Measurements from ENCODE around the gene ZNF211. TPM values are rescaled to one million over a fixed set of nuclear protein-coding genes. Genes with fewer than 3 reads are reported as not detected.
A peak's percentile ranks its signal among the peaks of the same experiment; 100 is the strongest.

The ZNF211 gene
- total and polyA plus RNA-seq, 5 donors from 2014 or later: 19.4 to 23.9 (median 22.2) TPM

- no peak overlapping the region for H3K4me3 ChIP-seq (ENCODE audit: low read depth, low read length)
These were observed 21.9 kb upstream of the ZNF211 start for GRCh38 chr19:57611113-57611512.

GRCh38 chr19:57613941-57614743 is 18.8 kb upstream of the ZNF211 start, which contains the start of gene ZNF134:
ZNF134 (plus strand) TSS chr19:57614242; CDS start chr19:57619469, 5,227 bp downstream.
- Histone ChIP-seq H3K36me3 (ENCODE audit: control insufficient read depth, insufficient read depth, low read length) (peaks cover 38% of the 10 kb centered on the region), H3K4me1 (ENCODE audit: control insufficient read depth, insufficient read depth, low read length, poor library complexity, severe bottlenecking) (peaks cover 14% of the 10 kb centered on the region), H3K9me3 (ENCODE audit: control insufficient read depth in 2 of 2, low read length in 2 of 2) (peaks cover 52 to 76% of the 10 kb centered on the region in 2 experiments), H3K27me3 (ENCODE audit: control insufficient read depth, insufficient read depth, low read length) (no peaks in the 10 kb centered on the region), H3K4me3 (ENCODE audit: low read depth, low read length) (peak within 1 kb of the TSS; percentile 82), H3K27ac (ENCODE audit: insufficient read depth, low read length, poor library complexity, severe bottlenecking) (peak within 1 kb of the TSS; percentile 54)
- H3K4me3 Mint-ChIP-seq: peak within 1 kb of the TSS; percentile 77 to 95 (median 91)
- peak; percentile 98 to 99 for ATAC-seq (ENCODE audit: low read depth in 2 of 2)
- DNase-seq: peak; percentile 79 to 97 (median 86)
- peaks cover 45% of the 10 kb centered on the region for H3K36me3 Mint-ChIP-seq
- H3K4me1 Mint-ChIP-seq: peaks cover 5 to 39% (median 6%) of the 10 kb centered on the region in 4 donors
- H3K27ac Mint-ChIP-seq: peak within 1 kb of the TSS; percentile 83 to 89 (median 88)
- peaks cover 0 to 61% (median 43%) of the 10 kb centered on the region in 7 donors for H3K9me3 Mint-ChIP-seq
- H3K27me3 Mint-ChIP-seq: no peaks in the 10 kb centered on the region

More at GRCh38 chr19:57611113-57611512, 21.9 kb upstream of the ZNF211 start:
- peaks cover 5 to 24% (median 5%) of the 10 kb centered on the region in 4 donors for H3K4me1 Mint-ChIP-seq
- Histone ChIP-seq H3K4me1 (ENCODE audit: control insufficient read depth, insufficient read depth, low read length, poor library complexity, severe bottlenecking) (peaks cover 14% of the 10 kb centered on the region), H3K36me3 (ENCODE audit: control insufficient read depth, insufficient read depth, low read length) (peaks cover 18% of the 10 kb centered on the region), H3K27me3 (ENCODE audit: control insufficient read depth, insufficient read depth, low read length) (no peaks in the 10 kb centered on the region), H3K9me3 (ENCODE audit: control insufficient read depth in 2 of 2, low read length in 2 of 2) (peaks cover 45 to 75% of the 10 kb centered on the region in 2 experiments), H3K27ac (ENCODE audit: insufficient read depth, low read length, poor library complexity, severe bottlenecking) (no peak overlapping the region)
- H3K36me3 Mint-ChIP-seq: peaks cover 28% of the 10 kb centered on the region
- H3K27me3 Mint-ChIP-seq: no peaks in the 10 kb centered on the region
- no peak overlapping the region for H3K27ac Mint-ChIP-seq
- DNase-seq (no peak), ATAC-seq (ENCODE audit: low read depth in 2 of 2) (no peak)
- H3K9me3 Mint-ChIP-seq: peaks cover 0 to 54% (median 19%) of the 10 kb centered on the region in 7 donors
- peak overlapping the region in 2 of 4 donors; percentile 38 to 56 for H3K4me3 Mint-ChIP-seq

- no peak for ATAC-seq (ENCODE audit: low read depth in 2 of 2)
- H3K27ac Mint-ChIP-seq: peak overlapping the region; percentile 83 to 89 (median 88)
- H3K4me3 Mint-ChIP-seq: peak overlapping the region; percentile 77 to 95 (median 91)
- peaks cover 64 to 76% of the 10 kb centered on the region in 2 experiments for H3K9me3 ChIP-seq (ENCODE audit: control insufficient read depth in 2 of 2, low read length in 2 of 2)
- H3K27ac ChIP-seq (ENCODE audit: insufficient read depth, low read length, poor library complexity, severe bottlenecking): no peak overlapping the region
- H3K4me3 ChIP-seq (ENCODE audit: low read depth, low read length): peak overlapping the region; percentile 82
- H3K36me3 Mint-ChIP-seq: peaks cover 57% of the 10 kb centered on the region
- peaks cover 50% of the 10 kb centered on the region for H3K36me3 ChIP-seq (ENCODE audit: control insufficient read depth, insufficient read depth, low read length)
- H3K4me1 ChIP-seq (ENCODE audit: control insufficient read depth, insufficient read depth, low read length, poor library complexity, severe bottlenecking): peaks cover 14% of the 10 kb centered on the region
- H3K9me3 Mint-ChIP-seq: peaks cover 0 to 69% (median 49%) of the 10 kb centered on the region in 7 donors
- DNase-seq: no peak
- no peaks in the 10 kb centered on the region for H3K27me3 Mint-ChIP-seq
- H3K27me3 ChIP-seq (ENCODE audit: control insufficient read depth, insufficient read depth, low read length): no peaks in the 10 kb centered on the region
- H3K4me1 Mint-ChIP-seq: peaks cover 5 to 39% (median 6%) of the 10 kb centered on the region in 4 donors
These were observed 17.6 kb upstream of the ZNF211 start for GRCh38 chr19:57615346-57615745.

- peaks cover 0 to 18% (median under 1%) of the 10 kb centered on the region in 4 donors for H3K4me1 Mint-ChIP-seq
- no peak for ATAC-seq (ENCODE audit: low read depth in 2 of 2)
- no peak overlapping the region for H3K27ac Mint-ChIP-seq
- peak overlapping the region in 1 of 4 donors; percentile 25 for H3K4me3 Mint-ChIP-seq
- H3K9me3 ChIP-seq (ENCODE audit: control insufficient read depth in 2 of 2, low read length in 2 of 2): peaks cover 90 to 100% of the 10 kb centered on the region in 2 experiments
- H3K27me3 Mint-ChIP-seq: no peaks in the 10 kb centered on the region
- peak overlapping the region; percentile 21 for H3K4me3 ChIP-seq (ENCODE audit: low read depth, low read length)
- DNase-seq: no peak
- peaks cover 69% of the 10 kb centered on the region for H3K36me3 Mint-ChIP-seq
- peaks cover 0 to 92% (median 51%) of the 10 kb centered on the region in 7 donors for H3K9me3 Mint-ChIP-seq
- no peak overlapping the region for H3K27ac ChIP-seq (ENCODE audit: insufficient read depth, low read length, poor library complexity, severe bottlenecking)
- H3K27me3 ChIP-seq (ENCODE audit: control insufficient read depth, insufficient read depth, low read length): no peaks in the 10 kb centered on the region
- H3K4me1 ChIP-seq (ENCODE audit: control insufficient read depth, insufficient read depth, low read length, poor library complexity, severe bottlenecking): no peaks in the 10 kb centered on the region
- peaks cover 68% of the 10 kb centered on the region for H3K36me3 ChIP-seq (ENCODE audit: control insufficient read depth, insufficient read depth, low read length)
These were observed 12.2 kb upstream of the ZNF211 start for GRCh38 chr19:57620673-57621348.

- H3K36me3 Mint-ChIP-seq: peaks cover 48% of the 10 kb centered on the region
- no peaks in the 10 kb centered on the region for H3K4me1 ChIP-seq (ENCODE audit: control insufficient read depth, insufficient read depth, low read length, poor library complexity, severe bottlenecking)
- H3K4me3 Mint-ChIP-seq: no peak overlapping the region
- H3K9me3 Mint-ChIP-seq: peaks cover 0 to 86% (median 43%) of the 10 kb centered on the region in 7 donors
- H3K27me3 Mint-ChIP-seq: no peaks in the 10 kb centered on the region
- H3K4me3 ChIP-seq (ENCODE audit: low read depth, low read length): peak overlapping the region; percentile 0
- no peak overlapping the region for H3K27ac Mint-ChIP-seq
- H3K9me3 ChIP-seq (ENCODE audit: control insufficient read depth in 2 of 2, low read length in 2 of 2): peaks cover 80 to 98% of the 10 kb centered on the region in 2 experiments
- ATAC-seq (ENCODE audit: low read depth in 2 of 2) (no peak), DNase-seq (no peak)
- no peaks in the 10 kb centered on the region for H3K27me3 ChIP-seq (ENCODE audit: control insufficient read depth, insufficient read depth, low read length)
- no peak overlapping the region for H3K27ac ChIP-seq (ENCODE audit: insufficient read depth, low read length, poor library complexity, severe bottlenecking)
- peaks cover 45% of the 10 kb centered on the region for H3K36me3 ChIP-seq (ENCODE audit: control insufficient read depth, insufficient read depth, low read length)
- peaks cover 0 to 4% (median 0%) of the 10 kb centered on the region in 4 donors for H3K4me1 Mint-ChIP-seq
These were observed 9.9 kb upstream of the ZNF211 start for GRCh38 chr19:57623091-57623490.

- peaks cover 43 to 46% of the 10 kb centered on the region in 2 experiments for H3K9me3 ChIP-seq (ENCODE audit: control insufficient read depth in 2 of 2, low read length in 2 of 2)
- H3K27ac ChIP-seq (ENCODE audit: insufficient read depth, low read length, poor library complexity, severe bottlenecking): no peak overlapping the region
- Mint-ChIP-seq H3K9me3 (peaks cover 0 to 49% (median 23%) of the 10 kb centered on the region in 7 donors), H3K36me3 (peaks cover 50% of the 10 kb centered on the region), H3K4me3 (peak overlapping the region; percentile 95 to 98 (median 98)), H3K27ac (peak overlapping the region in 2 of 3 donors; percentile 91 to 94), H3K4me1 (peaks cover 17 to 28% (median 24%) of the 10 kb centered on the region in 4 donors), H3K27me3 (no peaks in the 10 kb centered on the region)
- H3K36me3 ChIP-seq (ENCODE audit: control insufficient read depth, insufficient read depth, low read length): peaks cover 47% of the 10 kb centered on the region
- DNase-seq (no peak), ATAC-seq (ENCODE audit: low read depth in 2 of 2) (no peak)
- peaks cover 15% of the 10 kb centered on the region for H3K4me1 ChIP-seq (ENCODE audit: control insufficient read depth, insufficient read depth, low read length, poor library complexity, severe bottlenecking)
- H3K27me3 ChIP-seq (ENCODE audit: control insufficient read depth, insufficient read depth, low read length): no peaks in the 10 kb centered on the region
- peak overlapping the region; percentile 79 for H3K4me3 ChIP-seq (ENCODE audit: low read depth, low read length)
These were observed 814 bp downstream of the ZNF211 start for GRCh38 chr19:57633832-57634131.

GRCh38 chr19:57637379-57637778 is 4.4 kb downstream of the ZNF211 start:
- no peak for ATAC-seq (ENCODE audit: low read depth in 2 of 2)
- H3K9me3 ChIP-seq (ENCODE audit: control insufficient read depth in 2 of 2, low read length in 2 of 2): peaks cover 75% of the 10 kb centered on the region in 2 experiments
- no peak overlapping the region for H3K27ac ChIP-seq (ENCODE audit: insufficient read depth, low read length, poor library complexity, severe bottlenecking)
- Mint-ChIP-seq H3K9me3 (peaks cover 6 to 71% (median 47%) of the 10 kb centered on the region in 7 donors), H3K36me3 (peaks cover 83% of the 10 kb centered on the region), H3K4me1 (peaks cover 17 to 27% (median 23%) of the 10 kb centered on the region in 4 donors), H3K27me3 (no peaks in the 10 kb centered on the region), H3K4me3 (peak overlapping the region in 1 of 4 donors; percentile 65), H3K27ac (no peak overlapping the region)
- H3K36me3 ChIP-seq (ENCODE audit: control insufficient read depth, insufficient read depth, low read length): peaks cover 82% of the 10 kb centered on the region
- DNase-seq: no peak
- H3K4me1 ChIP-seq (ENCODE audit: control insufficient read depth, insufficient read depth, low read length, poor library complexity, severe bottlenecking): peaks cover 15% of the 10 kb centered on the region
- no peak overlapping the region for H3K4me3 ChIP-seq (ENCODE audit: low read depth, low read length)
- no peaks in the 10 kb centered on the region for H3K27me3 ChIP-seq (ENCODE audit: control insufficient read depth, insufficient read depth, low read length)

Measured in CD4-positive, CD25-positive, alpha-beta regulatory T cell (primary cell).